A673 (cell line): ENCODE measurements around the gene FAM114A1.

ENCODE experiments used
- CTCF ChIP-seq: fragments of 300-800, 200-600 bp; sonication (generic); conservative IDR thresholded peaks from 2 replicates; pipeline ENCODE4 v1.5.1; 2017; ENCODE audit warnings: low read depth, mild to moderate bottlenecking, antibody characterized with exemption, low read length, moderate library complexity, mixed read lengths
- EZH2 ChIP-seq: fragments of 200-600 bp; sonication (generic); IDR thresholded peaks from 2 replicates; pipeline ENCODE4 v1.6.1; 2017; ENCODE audit warnings: borderline replicate concordance, low read depth, mild to moderate bottlenecking, mixed read lengths, antibody characterized with exemption, low read length; ENCODE audit not compliant: poor library complexity, severe bottlenecking

GRCh38 chr4:38952017-38952416 lies 84.4 kb downstream of the FAM114A1 start:
- TF ChIP-seq CTCF (no peak), EZH2 (no peak)
